GM18867 (cell line): ENCODE measurements around the gene RAET1G.
"Not testable (repeated sequence)": the region's sequence is repeated elsewhere in the genome, so short reads cannot be mapped to it uniquely, and the experiment has no call there.

Experiments
- ATAC-seq: cut with Tn5 transposase; IDR thresholded peaks from one replicate; pipeline ENCODE4 v1.9.1; 2021; ENCODE audit warnings: mild to moderate bottlenecking, moderate library complexity; ENCODE audit not compliant: unreplicated experiment

Gene RAET1G

GRCh38 chr6:149897855-149898744 lies 24.8 kb downstream of the RAET1G start, which contains the start of gene RAET1E:
Gene RAET1E, minus strand, starts transcription at chr6:149898113. Its CDS starts 7,212 bp downstream, at chr6:149890901.
- ATAC-seq: no peak

GRCh38 chr6:149897015-149897697 lies 25.8 kb downstream of the RAET1G start:
- ATAC-seq: no peak

GRCh38 chr6:149896491-149896890 lies 26.4 kb downstream of the RAET1G start:
- ATAC-seq: no peak

GRCh38 chr6:149895833-149896271 lies 27.1 kb downstream of the RAET1G start:
- no peak for ATAC-seq

GRCh38 chr6:149895048-149895590 lies 27.8 kb downstream of the RAET1G start:
- ATAC-seq: no peak

GRCh38 chr6:149891864-149892263 lies 31.1 kb downstream of the RAET1G start:
- ATAC-seq: not testable (repeated sequence)

- no peak for ATAC-seq
Measured at GRCh38 chr6:149891259-149891658, 31.7 kb downstream of the RAET1G start.

- no peak for ATAC-seq
Measured at GRCh38 chr6:149890629-149891045, 32.3 kb downstream of the RAET1G start.

- ATAC-seq: no peak
Measured at GRCh38 chr6:149889326-149889725, 33.6 kb downstream of the RAET1G start.

- ATAC-seq: no peak
Measured at GRCh38 chr6:149888659-149889058, 34.3 kb downstream of the RAET1G start.

GRCh38 chr6:149888093-149888492 lies 34.8 kb downstream of the RAET1G start:
- no peak for ATAC-seq

- no peak for ATAC-seq
Measured at GRCh38 chr6:149887343-149887742, 35.6 kb downstream of the RAET1G start.

GRCh38 chr6:149885888-149886287 lies 37.0 kb downstream of the RAET1G start:
- ATAC-seq: no peak

GRCh38 chr6:149884617-149885016 lies 38.3 kb downstream of the RAET1G start:
- ATAC-seq: no peak

GRCh38 chr6:149884215-149884614 lies 38.7 kb downstream of the RAET1G start:
- ATAC-seq: no peak

GRCh38 chr6:149881860-149882259 lies 41.1 kb downstream of the RAET1G start:
- ATAC-seq: no peak

- ATAC-seq: no peak
Measured at GRCh38 chr6:149881066-149881766, 41.7 kb downstream of the RAET1G start.

- ATAC-seq: no peak
Measured at GRCh38 chr6:149877659-149878058, 45.3 kb downstream of the RAET1G start.

- no peak for ATAC-seq
Measured at GRCh38 chr6:149876241-149876933, 46.5 kb downstream of the RAET1G start.

GRCh38 chr6:149872233-149872632 lies 50.7 kb downstream of the RAET1G start:
- no peak for ATAC-seq
